Endothelial cell of umbilical vein (primary cell): Measurements from ENCODE around the gene KLF2. TPM values are rescaled to one million over a fixed set of nuclear protein-coding genes. Genes with fewer than 3 reads are reported as not detected.

Experiments
- BruUV-seq: library from RNA; stranded (reverse); fragments of 400-500 nt; replicated peaks from 2 replicates; lab custom pipeline; 2021; lab: Mats Ljungman, UMichigan
- CTCF ChIA-PET: fragments of 300-600, 350-600 bp; sonication (Branson Sonifier 250); formaldehyde crosslinking; loops from one replicate; lab custom pipeline; 2021; ENCODE audit warnings: antibody characterized with exemption, inconsistent platforms; lab: Charles Lee
- POLR2A ChIA-PET: fragments of 300-600, 350-600 bp; sonication (Branson Sonifier 250); formaldehyde crosslinking; loops from one replicate; lab custom pipeline; 2021; ENCODE audit warnings: antibody characterized with exemption, inconsistent platforms; lab: Charles Lee
- DNase-seq: peaks from one replicate; pipeline ENCODE4 v3.0.0-alpha.2; 2011; ENCODE audit warnings: low read depth, low spot score
- FAIRE-seq: peaks from 2 replicates; lab custom pipeline; 2011; peaks lifted over from hg19 to GRCh38; lab: Jason Lieb, UNC
- H2AFZ ChIP-seq: 2 replicates; pipeline ENCODE4 v1.6.0; 2012; ENCODE audit warnings: low read depth, low read length, control low read depth, inconsistent platforms
- H3K27ac ChIP-seq: 2 replicates; pipeline ENCODE4 v1.5.1; 2011; ENCODE audit warnings: low read depth, mild to moderate bottlenecking, control low read depth, low read length, moderate library complexity; ENCODE audit not compliant: insufficient read depth
- H3K27me3 ChIP-seq, 2 experiments: 2 replicates each; pipeline versions ENCODE4 v1.6.0 to v1.6.1; 2011; ENCODE audit warnings: low read length in 2 of 2, mixed read lengths in 1 of 2; ENCODE audit not compliant: control insufficient read depth in 2 of 2, insufficient read depth in 2 of 2
- H3K36me3 ChIP-seq, 2 experiments: 2 replicates in 1 of 2; 3 replicates in 1 of 2; pipeline ENCODE4 v1.5.1; 2011; ENCODE audit warnings: low read length in 2 of 2, mild to moderate bottlenecking in 1 of 2, moderate library complexity in 1 of 2; ENCODE audit not compliant: control insufficient read depth in 2 of 2, insufficient read depth in 2 of 2; ENCODE audit errors: extremely low read depth in 1 of 2
- H3K4me1 ChIP-seq: 3 replicates; pipeline ENCODE4 v1.5.1; 2011; ENCODE audit warnings: mild to moderate bottlenecking, low read length; ENCODE audit not compliant: control insufficient read depth, insufficient read depth; ENCODE audit errors: extremely low read depth
- H3K4me2 ChIP-seq: 2 replicates; pipeline ENCODE4 v1.6.1; 2011; ENCODE audit warnings: low read length, control low read depth, mixed read lengths; ENCODE audit not compliant: insufficient read depth
- H3K4me3 ChIP-seq, 3 experiments: fragments of 200-600 bp in 1 of 3; sonication (generic), shearing (Covaris generic) in 1 of 3; replicated peaks in 1 of 3; 2 replicates each; pipeline ENCODE4 v1.5.1; 2011 to 2016; ENCODE audit warnings: control low read depth in 3 of 3, low read length in 3 of 3, mild to moderate bottlenecking in 2 of 3, inconsistent platforms in 1 of 3, low read depth in 1 of 3, moderate library complexity in 1 of 3; ENCODE audit not compliant: insufficient read depth in 1 of 3
- H3K79me2 ChIP-seq: 2 replicates; pipeline ENCODE4 v1.6.0; 2012; ENCODE audit warnings: low read length, inconsistent platforms; ENCODE audit not compliant: control insufficient read depth, insufficient read depth
- H3K9ac ChIP-seq: replicated peaks from 2 replicates; pipeline ENCODE3; 2011; ENCODE audit warnings: low read length, control low read depth; ENCODE audit not compliant: insufficient read depth; ENCODE audit errors: extremely low read depth
- H3K9me1 ChIP-seq: replicated peaks from 3 replicates; pipeline ENCODE4 v1.6.0; 2011; ENCODE audit warnings: mild to moderate bottlenecking, low read length; ENCODE audit not compliant: control insufficient read depth, insufficient read depth; ENCODE audit errors: extremely low read depth
- H3K9me3 ChIP-seq: replicated peaks from 2 replicates; pipeline ENCODE4 v1.5.1; 2012; ENCODE audit warnings: low read length, inconsistent platforms; ENCODE audit not compliant: control insufficient read depth, insufficient read depth
- H4K20me1 ChIP-seq: replicated peaks from 2 replicates; pipeline ENCODE3; 2011; ENCODE audit warnings: mild to moderate bottlenecking, low read length; ENCODE audit not compliant: control insufficient read depth, insufficient read depth; ENCODE audit errors: extremely low read depth
- CTCF ChIP-seq, 2 donors: IDR thresholded peaks; 1 replicate in 1 of 2; 2 replicates in 1 of 2; pipeline ENCODE4 v1.5.1; 2011; ENCODE audit warnings: low read length in 2 of 2, mild to moderate bottlenecking in 2 of 2, moderate library complexity in 2 of 2, control low read depth in 1 of 2, inconsistent platforms in 1 of 2, low read depth in 1 of 2; ENCODE audit not compliant: insufficient read depth in 1 of 2; ENCODE audit errors: extremely low read depth in 1 of 2
- EZH2 ChIP-seq: IDR thresholded peaks from 2 replicates; pipeline ENCODE4 v1.6.1; 2012; ENCODE audit warnings: borderline replicate concordance, low read depth, mild to moderate bottlenecking, moderate library complexity, low read length, inconsistent platforms; ENCODE audit not compliant: severe bottlenecking
- FOS ChIP-seq: IDR thresholded peaks from 2 replicates; pipeline ENCODE4 v1.6.1; 2011; ENCODE audit warnings: mild to moderate bottlenecking, low read length, moderate library complexity, borderline replicate concordance; ENCODE audit not compliant: insufficient read depth
- GATA2 ChIP-seq: IDR thresholded peaks from 2 replicates; pipeline ENCODE4 v1.7.0; 2011; ENCODE audit warnings: low read depth, mild to moderate bottlenecking, moderate library complexity, mixed read lengths, low read length; ENCODE audit not compliant: insufficient read length, insufficient read depth
- JUN ChIP-seq: IDR thresholded peaks from 2 replicates; pipeline ENCODE4 v1.6.1; 2011; ENCODE audit warnings: borderline replicate concordance, low read depth; ENCODE audit not compliant: insufficient read length, insufficient read depth
- MAX ChIP-seq: IDR thresholded peaks from 2 replicates; pipeline ENCODE4 v1.6.1; 2011; ENCODE audit not compliant: insufficient read depth, insufficient read length
- MYC ChIP-seq: IDR thresholded peaks from one replicate; pipeline ENCODE4 v1.6.1; 2011; ENCODE audit warnings: mild to moderate bottlenecking, low read depth, low read length
- POLR2A ChIP-seq: IDR thresholded peaks from 2 replicates; pipeline ENCODE4 v1.6.1; 2012; ENCODE audit warnings: low read depth, mild to moderate bottlenecking, control low read depth, low read length
- POLR2AphosphoS5 ChIP-seq: IDR thresholded peaks from 2 replicates; pipeline ENCODE4 v1.6.1; 2012; ENCODE audit warnings: low read depth, mild to moderate bottlenecking, control low read depth, low read length, moderate library complexity; ENCODE audit not compliant: insufficient read depth
- dilution Hi-C: fragments of 300-500 bp; cut with MboI; formaldehyde crosslinking; loops from one replicate; pipeline ENCODE4 v1.15.0; 2019; ENCODE audit warnings: low sequenced_read_pairs; ENCODE audit not compliant: extremely low pct_ligation_motif_present
- intact Hi-C: fragments of 100-400 bp; cut with micrococcal nuclease; formaldehyde crosslinking; loops from one replicate; pipeline ENCODE4 v1.10.0; 2022
- polyA plus RNA-seq, 4 experiments: library from polyadenylated mRNA; depleted of rRNA in 3 of 4; stranded (reverse) in 3 of 4; unstranded in 1 of 4; fragments of >200 nt; gene quantifications; 2 replicates each; pipeline versions ENCODE4 v1.2.1 to v1.2.3, GENCODE V29; 2011 to 2012; ENCODE audit warnings: missing spikeins in 1 of 4
- total RNA-seq: library from RNA; stranded (reverse); gene quantifications from 2 replicates; pipeline ENCODE4 v1.2.3, GENCODE V29; 2021

Gene KLF2
- total and polyA plus RNA-seq, 2 donors (not counting 3 experiments of a cell fraction or from before 2014, with no cell fraction given): 23.4 to 30.3 TPM

DNA sequence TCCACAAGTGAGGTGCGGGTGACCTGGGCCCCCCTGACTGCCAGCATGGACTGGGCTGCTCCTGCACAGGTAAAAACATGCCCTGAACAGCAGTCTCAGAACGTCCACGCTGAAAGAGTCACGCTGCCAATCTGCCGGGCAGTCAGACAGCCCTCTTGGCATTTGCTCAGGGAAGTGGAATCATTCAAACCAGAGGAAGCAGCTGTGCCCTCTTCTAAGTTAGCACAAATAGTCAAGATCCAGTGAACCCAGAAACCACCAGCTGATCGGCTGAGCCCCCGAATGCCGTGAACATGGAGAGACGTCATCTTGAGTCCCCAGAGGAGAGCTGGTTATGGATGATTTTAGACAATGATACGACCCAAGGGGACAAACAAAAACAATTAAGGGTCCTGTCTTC is 34.4 kb downstream of the KLF2 start:
- FAIRE-seq: no peak
- no peaks in the 10 kb centered on the region for H3K27me3 ChIP-seq
- dilution Hi-C loops (loop anchor here (25.0 kb wide), 1 partner anchor 147 kb away; no protein-coding TSS in a partner anchor), intact Hi-C loops (no loop called here)
- H3K27ac ChIP-seq: no peak overlapping the region
- H3K79me2 ChIP-seq: no peaks in the 10 kb centered on the region
- H2AFZ ChIP-seq: no peak overlapping the region
- H3K4me1 ChIP-seq: peaks cover 3% of the 10 kb centered on the region
- TF ChIP-seq FOS (no peak), EZH2 (no peak), POLR2AphosphoS5 (no peak)
- CTCF ChIA-PET: interaction anchor here (1.0 to 1.3 kb wide), 3 partner anchors 18 to 28 kb away, joined by 3 to 7 read pairs (median 3); no protein-coding TSS in a partner anchor
- no TSS peak for BruUV-seq
- no peaks in the 10 kb centered on the region for H4K20me1 ChIP-seq
- DNase-seq: peak; percentile 70
- no peak overlapping the region for H3K9ac ChIP-seq
- POLR2A ChIA-PET: interaction anchor here (1.1 kb wide), 1 partner anchor 30 kb away, joined by 4 read pairs; no protein-coding TSS in a partner anchor
- no peaks in the 10 kb centered on the region for H3K9me3 ChIP-seq
- H3K36me3 ChIP-seq: no peaks in the 10 kb centered on the region
- H3K4me2 ChIP-seq: no peak overlapping the region
- no peaks in the 10 kb centered on the region for H3K9me1 ChIP-seq
- H3K4me3 ChIP-seq: no peak overlapping the region

- dilution Hi-C loops: loop anchor here (25.0 kb wide), 1 partner anchor 148 kb away; no protein-coding TSS in a partner anchor
- Histone ChIP-seq H4K20me1 (no peaks in the 10 kb centered on the region), H3K4me3 (no peak overlapping the region), H3K27ac (no peak overlapping the region), H3K9me1 (no peaks in the 10 kb centered on the region), H3K9me3 (no peaks in the 10 kb centered on the region), H3K79me2 (no peaks in the 10 kb centered on the region), H3K4me2 (no peak overlapping the region), H2AFZ (no peak overlapping the region), H3K36me3 (no peaks in the 10 kb centered on the region), H3K27me3 (no peaks in the 10 kb centered on the region), H3K9ac (no peak overlapping the region), H3K4me1 (peaks cover 3% of the 10 kb centered on the region)
- TF ChIP-seq POLR2A (no peak), GATA2 (no peak), MAX (no peak), MYC (no peak), EZH2 (no peak), FOS (no peak), POLR2AphosphoS5 (no peak), CTCF (IDR thresholded peaks at IDR 0.05; ENCODE audit: extremely low read depth in 1 of 2, insufficient read depth in 1 of 2, low read depth in 1 of 2, low read length in 2 of 2) (no peak), JUN (no peak)
- no TSS peak for BruUV-seq
- FAIRE-seq (no peak), DNase-seq (no peak)
- POLR2A ChIA-PET: interaction anchor here (1.1 kb wide), 1 partner anchor 31 kb away, joined by 4 read pairs; no protein-coding TSS in a partner anchor
- CTCF ChIA-PET: interaction anchor here (0.7 to 2.8 kb wide), 2 partner anchors 23 to 30 kb away, joined by 3 to 15 read pairs; no protein-coding TSS in a partner anchor
- intact Hi-C loops: no loop called here
These were observed 35.3 kb downstream of the KLF2 start for GRCh38 chr19:16359964-16360363.
